CD4-positive, alpha-beta T cell treated with Interleukin-17A for 1 hour (primary cell): ENCODE data around the gene LGR5.
A peak's percentile ranks its signal among the peaks of the same experiment; 100 is the strongest.

ENCODE experiments used
- DNase-seq: peaks from one replicate; pipeline ENCODE4 v3.0.0-alpha.2; 2020

LGR5 gene, protein sequence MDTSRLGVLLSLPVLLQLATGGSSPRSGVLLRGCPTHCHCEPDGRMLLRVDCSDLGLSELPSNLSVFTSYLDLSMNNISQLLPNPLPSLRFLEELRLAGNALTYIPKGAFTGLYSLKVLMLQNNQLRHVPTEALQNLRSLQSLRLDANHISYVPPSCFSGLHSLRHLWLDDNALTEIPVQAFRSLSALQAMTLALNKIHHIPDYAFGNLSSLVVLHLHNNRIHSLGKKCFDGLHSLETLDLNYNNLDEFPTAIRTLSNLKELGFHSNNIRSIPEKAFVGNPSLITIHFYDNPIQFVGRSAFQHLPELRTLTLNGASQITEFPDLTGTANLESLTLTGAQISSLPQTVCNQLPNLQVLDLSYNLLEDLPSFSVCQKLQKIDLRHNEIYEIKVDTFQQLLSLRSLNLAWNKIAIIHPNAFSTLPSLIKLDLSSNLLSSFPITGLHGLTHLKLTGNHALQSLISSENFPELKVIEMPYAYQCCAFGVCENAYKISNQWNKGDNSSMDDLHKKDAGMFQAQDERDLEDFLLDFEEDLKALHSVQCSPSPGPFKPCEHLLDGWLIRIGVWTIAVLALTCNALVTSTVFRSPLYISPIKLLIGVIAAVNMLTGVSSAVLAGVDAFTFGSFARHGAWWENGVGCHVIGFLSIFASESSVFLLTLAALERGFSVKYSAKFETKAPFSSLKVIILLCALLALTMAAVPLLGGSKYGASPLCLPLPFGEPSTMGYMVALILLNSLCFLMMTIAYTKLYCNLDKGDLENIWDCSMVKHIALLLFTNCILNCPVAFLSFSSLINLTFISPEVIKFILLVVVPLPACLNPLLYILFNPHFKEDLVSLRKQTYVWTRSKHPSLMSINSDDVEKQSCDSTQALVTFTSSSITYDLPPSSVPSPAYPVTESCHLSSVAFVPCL

DNA sequence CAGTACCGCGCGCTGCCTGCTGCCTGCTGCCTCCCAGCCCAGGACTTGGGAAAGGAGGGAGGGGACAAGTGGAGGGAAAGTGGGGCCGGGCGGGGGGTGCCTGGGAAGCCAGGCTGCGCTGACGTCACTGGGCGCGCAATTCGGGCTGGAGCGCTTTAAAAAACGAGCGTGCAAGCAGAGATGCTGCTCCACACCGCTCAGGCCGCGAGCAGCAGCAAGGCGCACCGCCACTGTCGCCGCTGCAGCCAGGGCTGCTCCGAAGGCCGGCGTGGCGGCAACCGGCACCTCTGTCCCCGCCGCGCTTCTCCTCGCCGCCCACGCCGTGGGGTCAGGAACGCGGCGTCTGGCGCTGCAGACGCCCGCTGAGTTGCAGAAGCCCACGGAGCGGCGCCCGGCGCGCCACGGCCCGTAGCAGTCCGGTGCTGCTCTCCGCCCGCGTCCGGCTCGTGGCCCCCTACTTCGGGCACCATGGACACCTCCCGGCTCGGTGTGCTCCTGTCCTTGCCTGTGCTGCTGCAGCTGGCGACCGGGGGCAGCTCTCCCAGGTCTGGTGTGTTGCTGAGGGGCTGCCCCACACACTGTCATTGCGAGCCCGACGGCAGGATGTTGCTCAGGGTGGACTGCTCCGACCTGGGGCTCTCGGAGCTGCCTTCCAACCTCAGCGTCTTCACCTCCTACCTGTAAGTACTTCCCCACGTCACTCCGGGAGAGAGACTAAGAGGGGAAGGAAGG is at the start of gene LGR5:
TSS of gene LGR5 (plus strand) at position 186 of the 732 bp plus-strand sequence. CDS start at position 469, 283 bp downstream.
- DNase-seq = no peak

DNA sequence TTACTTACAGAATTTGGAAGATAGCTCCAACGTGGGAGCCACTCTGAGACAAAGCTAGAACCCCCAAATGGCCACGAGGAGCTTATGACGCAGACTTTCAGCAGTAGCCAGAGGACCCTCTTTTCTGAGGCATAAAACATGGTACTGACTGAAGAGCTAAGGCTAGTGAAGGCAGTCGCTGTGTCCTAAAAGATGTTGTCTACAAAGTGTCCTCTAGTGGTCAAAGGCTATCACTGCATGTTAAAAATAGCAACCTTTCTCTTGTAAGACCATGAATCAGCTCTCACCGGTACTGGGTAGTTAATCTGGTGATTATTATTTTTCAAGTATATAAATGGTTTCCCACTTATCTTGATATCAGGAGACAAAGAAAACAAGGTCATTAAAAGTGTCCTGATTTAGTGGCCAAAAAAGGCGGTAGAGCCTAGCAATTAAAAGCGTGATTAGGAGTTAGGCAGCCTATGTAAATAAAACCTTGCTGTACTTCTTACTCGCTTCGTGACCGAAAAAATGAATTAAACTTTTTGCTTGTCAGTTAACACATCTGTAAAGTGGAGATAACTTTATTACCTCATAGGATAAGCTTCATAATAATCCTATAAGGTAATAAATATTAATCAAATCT is 47.0 kb upstream of the LGR5 start:
- peak; percentile 19 for DNase-seq

DNA sequence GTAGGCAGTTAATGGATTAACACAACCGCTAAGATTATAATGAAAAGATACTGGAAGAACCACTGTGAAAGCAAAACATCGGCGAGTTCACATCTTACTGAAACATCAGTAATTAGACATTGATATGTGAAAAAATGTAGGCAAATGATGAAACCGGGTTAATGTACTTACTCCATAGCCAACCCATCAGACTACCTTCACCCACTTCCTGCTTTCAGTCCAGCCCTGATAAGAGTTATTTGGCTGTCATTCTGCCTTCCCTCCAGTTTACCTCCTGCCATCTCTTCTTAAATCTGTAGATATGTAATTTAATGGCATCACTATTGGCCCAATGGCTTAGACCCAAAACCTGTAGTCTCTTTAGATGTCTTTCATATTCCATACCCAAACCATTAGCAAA is 46.0 kb upstream of the LGR5 start:
- no peak for DNase-seq

DNA sequence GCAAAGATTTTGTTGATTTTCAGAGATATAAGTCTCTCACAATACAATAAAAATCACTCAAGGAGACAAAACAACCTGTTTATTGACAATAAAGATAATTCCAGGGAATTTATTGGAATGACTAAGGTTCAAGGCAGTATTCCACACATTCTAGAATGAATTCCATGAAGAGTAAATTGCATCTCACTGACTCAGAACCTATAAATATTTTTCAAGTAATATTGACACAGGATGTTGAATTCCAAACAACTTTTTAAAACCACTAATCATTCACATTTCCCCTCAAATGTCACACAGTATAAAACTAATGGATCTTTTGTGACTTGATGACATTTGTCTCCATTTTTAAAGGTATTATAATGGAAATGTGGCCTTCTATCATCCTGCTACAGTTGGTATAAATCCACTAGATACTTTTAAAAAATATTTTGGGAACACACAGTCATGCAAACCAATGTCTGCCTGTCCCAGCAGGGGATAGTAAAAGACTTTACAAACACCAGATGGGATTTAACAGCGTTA is 42.1 kb upstream of the LGR5 start:
- no peak for DNase-seq

DNA sequence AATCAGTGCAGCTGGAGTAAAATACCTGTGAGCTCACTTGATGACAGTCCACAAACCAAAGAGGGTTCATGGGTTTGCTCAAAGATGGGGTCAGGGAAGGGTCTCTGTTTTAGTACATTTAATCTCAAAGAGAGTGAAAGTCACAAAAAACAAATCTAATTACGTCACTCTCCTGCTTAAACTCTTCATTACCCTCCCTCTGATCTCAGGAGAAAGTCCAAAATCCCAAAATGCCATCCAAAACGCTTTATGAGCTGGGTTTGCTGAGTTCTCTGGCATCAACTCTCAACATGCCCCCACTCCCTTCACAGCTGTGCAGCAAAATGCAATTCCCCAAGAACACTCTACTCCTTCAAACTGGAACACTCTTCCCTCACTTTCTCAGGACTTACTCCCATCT is 40.4 kb upstream of the LGR5 start:
- no peak for DNase-seq

DNA sequence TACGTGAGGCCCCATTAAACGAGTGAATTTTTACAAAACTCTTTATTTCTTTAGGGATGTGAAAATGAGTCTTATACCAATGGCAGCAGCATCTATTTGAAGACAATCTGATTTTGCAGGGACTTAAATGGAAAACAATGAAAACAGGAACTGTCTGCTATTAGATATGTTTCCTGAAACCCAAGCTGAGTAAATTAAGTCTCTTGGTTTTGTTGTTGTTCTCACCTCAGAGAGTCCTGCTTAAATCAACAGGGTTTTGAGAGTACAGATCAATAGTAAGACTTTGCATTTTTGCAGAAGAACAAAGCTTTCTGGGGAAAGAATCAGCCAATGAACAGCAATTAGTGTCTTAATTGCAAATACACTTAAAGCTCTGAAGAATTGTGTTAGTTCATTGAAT is 39.1 kb upstream of the LGR5 start:
- DNase-seq = no peak

DNA sequence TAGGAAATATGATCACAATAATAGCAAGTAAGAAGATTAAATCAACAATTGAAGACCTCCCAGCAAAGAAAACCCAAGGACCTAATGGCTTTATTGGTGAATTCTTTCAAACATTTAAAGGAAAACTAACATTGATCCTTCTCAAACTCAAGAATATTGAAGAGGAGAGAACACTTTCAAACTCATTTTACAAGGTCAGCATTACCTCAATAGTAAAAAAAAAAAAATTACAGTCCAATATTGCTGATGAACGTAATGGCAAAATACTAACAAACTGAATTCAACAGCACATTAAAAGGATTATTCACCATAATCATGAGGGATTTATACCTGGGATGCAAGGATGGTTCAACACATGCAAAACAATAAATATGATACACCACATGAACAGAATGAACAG is 33.7 kb upstream of the LGR5 start:
- DNase-seq = no peak

DNA sequence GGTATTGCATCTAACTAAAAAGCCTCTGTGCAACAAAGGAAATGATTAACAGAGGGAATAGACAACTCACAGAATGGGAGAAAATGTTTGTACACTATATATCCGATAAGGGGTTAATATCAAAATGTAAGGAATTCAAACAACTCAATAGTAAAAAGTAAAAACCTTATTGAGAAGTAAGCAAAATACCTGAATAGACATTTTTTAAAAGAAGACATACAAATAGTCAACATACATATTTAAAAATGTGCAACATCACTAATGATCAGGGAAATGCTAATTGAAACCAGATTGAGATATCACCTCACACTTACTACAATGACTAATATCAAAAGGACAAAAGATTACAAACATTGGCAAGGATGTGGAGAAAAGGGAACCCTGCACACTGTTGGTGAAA is 31.9 kb upstream of the LGR5 start:
- DNase-seq = no peak

DNA sequence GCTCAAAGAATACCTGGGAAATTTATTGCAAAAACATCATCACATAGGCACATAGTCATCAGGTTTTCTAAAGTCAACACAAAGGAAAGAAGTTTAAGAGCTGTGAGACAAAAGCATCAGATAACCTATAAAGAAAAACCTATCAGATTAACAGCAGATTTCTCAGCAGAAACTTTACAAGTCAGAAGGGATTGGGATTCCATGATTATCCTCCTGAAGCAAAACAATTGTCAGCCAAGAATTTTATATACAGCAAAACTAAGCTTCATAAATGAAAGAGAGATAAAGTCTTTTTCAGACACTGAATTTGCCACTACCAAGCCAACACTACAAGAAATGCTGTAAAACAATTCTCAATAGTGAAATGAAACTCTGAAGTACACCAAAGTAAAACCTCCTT is 28.8 kb upstream of the LGR5 start:
- no peak for DNase-seq

DNA sequence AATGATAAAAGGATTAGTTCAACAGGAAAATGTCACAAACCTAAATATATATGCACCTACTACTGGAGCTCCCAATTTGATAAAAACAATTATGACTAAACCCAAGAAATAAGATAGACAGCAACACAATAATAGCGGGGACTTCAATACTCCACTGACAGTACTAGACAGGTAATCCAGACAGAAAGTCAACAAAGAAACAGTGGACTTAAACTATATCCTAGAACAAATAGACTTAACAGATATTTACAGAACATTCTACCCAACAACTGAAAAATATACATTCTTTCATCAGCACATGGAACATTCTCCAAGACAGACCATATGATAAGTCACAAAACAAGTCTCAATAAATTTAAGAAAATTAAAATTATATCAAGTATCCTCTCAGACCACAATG is 28.0 kb upstream of the LGR5 start:
- DNase-seq = no peak

DNA sequence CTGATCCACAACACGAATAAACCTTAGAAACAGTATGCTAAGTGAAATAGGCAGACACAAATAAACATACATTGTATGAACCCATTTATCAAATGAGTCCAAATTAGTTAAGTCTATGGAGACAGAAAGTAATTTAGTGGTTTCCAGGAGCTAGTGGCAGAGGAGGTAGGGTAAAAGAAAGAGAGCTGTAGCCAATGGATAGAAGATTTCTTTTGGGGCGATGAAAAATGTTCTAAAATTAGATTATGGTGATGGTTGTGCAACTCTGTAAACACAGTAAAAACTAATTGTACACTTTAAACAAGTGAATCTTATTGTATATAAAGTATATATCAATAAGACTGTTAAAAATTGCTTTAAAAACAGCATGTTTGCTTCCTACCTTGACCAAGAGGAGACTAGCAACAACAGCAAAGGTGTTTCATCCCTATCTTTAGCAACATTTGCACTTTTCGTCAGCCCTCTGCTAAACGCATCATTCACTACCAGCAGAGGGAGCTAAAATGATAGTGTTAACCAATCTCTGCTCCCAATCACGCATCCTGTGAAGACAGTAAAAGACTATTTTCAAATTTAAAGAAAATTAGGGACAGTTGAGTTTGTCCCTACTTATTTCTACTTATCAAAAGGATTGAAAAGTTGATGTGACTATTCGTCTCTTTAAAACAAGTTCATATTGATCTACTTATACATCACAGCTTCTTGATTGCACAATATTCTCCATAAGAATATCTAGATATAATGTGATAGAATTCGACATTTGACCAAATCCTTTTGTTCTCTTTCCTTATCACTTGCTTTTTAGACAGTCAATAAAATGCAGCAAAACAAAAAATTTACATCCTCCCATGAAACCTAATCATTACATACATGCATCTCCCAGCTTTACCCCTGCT is 24.0 kb upstream of the LGR5 start:
- DNase-seq = peak; percentile 61

DNA sequence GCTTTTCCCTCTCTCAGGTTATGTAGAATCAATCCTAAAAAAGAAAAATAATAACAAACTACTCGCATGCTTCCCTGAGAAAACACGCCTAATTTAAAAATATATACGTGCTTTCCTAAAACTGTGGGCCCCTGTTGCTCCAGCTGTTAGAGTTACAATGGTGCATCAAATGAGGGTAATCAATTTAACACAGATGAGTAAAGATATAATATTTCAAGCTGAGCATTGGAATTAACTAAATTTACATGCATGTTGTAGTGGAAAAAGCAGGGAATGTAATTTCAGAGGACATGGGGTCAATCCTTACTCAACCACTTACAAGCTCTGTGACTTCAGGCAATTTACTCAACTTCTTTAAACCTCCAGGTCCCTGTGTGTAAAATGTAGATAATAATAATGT is 22.4 kb upstream of the LGR5 start:
- no peak for DNase-seq

DNA sequence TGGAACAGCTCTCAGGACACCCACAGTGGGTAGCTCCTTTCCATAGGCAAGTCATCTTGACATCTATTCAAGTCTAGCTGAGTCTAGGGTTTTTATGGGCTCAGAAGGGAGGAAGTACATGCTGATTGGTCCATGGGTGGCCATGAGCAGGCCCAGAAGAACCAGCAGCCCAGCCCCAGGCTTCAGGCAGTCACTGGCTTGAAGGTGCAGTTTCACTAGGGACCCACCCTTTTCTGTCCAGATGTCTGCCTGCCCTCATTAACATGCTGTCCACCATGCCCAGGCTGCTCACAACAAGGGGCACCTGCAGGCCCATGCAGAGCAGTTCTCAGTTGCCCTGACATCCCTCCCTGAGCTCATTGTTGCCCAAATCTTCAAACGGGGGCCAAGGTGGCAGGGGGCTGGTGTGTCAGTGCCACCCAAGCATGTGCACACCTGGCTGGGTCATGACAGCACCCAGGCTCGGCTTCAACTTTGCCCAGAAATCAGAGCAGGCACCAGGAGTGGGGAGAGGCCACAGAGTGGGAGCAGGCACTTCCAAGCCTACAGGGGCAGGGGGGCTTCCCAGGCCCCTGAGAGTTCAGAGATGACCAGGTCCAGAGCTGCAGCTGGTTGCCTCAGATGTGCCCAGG is 18.7 kb upstream of the LGR5 start:
- DNase-seq = no peak

DNA sequence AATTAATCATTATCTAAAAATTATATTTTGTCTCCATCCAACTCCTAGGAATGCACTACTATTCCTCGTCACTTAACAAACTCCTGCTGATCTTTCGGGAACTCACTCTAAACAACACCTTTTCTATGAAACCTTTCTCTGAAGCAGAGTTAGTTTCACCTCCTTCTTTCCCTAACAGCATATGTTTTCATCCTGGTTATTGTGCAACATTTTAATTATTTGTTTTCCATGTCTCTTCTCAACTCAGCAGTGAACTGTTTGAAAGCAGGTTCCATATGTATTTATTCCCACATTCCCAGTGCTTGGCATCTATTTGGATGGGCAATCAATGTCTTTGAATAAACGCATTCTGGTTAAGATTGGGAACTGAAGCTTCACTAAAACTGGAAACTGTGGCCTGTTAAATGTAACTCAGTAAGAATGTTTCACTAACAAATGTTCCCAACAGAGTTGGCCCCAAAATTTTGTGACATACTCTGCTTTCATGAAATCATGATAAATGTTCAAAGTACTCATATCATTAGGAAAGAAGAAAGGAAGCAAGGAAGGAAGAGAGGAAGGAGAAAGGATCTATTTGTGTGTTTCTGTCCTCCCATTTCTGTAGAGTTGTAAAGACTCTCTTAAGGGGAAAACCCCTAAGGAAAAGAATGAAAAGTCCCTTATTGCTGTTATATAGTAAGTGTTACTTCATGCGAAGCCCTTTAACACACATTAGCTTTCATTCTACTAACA is 13.9 kb upstream of the LGR5 start:
- no peak for DNase-seq

DNA sequence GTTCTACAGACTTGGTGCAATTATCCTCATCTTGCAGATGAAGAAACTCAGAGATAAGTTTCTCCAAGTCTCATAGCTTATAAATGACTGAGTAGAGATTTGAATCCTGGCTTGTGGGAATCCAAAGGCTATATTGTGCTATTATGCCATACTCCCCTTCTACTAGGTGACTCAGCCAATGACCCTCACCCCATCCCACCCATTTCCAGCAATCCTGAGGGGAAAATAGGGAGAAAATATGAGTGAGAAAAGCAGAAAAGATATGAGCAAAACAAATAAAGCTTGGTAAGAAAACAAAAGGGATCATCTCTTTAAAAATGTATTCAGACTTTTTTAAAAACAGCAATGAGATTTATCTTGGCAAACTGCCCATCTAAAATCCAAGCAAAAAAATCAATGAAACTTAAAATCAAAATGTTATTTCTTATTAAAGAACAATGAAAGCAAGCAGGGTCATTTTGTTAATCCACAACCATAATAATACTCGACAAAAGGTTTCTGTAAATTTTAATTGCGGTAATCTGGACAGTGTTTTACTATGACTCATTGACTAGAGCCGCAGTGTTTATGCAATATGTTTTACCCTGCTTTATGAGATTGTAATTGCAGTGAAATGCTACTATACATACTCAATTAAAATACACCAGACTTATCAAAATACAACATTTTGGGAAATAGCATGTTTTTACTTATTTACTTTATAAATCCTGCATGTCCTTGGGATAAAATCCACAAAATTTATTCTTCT is 13.1 kb upstream of the LGR5 start:
- DNase-seq = no peak

DNA sequence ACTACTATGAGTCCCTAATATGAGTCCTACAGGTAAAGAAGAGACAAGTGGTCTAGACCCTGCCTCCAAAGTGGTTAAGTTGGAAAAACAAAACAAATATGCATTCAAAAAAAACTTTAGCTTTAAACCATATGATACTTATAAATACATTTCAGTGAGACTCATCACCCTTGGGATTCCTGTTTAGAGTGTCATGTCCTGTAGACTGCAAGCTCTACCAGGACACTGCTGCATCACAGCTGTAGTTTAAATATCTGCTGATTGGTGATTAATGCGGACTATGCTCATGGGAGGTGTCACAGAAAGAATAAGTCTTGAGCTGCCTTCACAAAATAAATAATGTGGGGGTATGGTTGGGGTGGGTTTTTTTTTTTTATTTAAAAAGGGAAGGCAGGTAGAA is 8.8 kb upstream of the LGR5 start:
- DNase-seq = no peak

DNA sequence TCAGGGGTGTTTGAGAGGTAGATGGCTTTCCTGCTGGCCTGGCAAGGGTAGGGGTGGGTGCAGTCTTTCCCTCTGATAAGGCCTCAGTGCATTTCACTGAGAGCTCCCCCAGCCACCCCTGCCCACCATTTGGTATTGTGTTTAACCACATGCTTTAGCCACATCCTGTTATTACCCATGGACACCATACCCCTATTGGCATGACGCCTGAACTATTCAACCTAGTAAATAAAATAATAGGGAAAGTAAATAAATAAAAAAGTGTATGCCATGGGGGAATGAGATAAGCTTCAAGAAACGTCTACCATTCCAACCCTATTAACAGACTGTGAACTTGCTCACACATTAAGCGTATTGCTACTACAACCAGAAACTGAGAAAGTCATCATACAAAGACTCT is 7.6 kb upstream of the LGR5 start:
- no peak for DNase-seq

DNA sequence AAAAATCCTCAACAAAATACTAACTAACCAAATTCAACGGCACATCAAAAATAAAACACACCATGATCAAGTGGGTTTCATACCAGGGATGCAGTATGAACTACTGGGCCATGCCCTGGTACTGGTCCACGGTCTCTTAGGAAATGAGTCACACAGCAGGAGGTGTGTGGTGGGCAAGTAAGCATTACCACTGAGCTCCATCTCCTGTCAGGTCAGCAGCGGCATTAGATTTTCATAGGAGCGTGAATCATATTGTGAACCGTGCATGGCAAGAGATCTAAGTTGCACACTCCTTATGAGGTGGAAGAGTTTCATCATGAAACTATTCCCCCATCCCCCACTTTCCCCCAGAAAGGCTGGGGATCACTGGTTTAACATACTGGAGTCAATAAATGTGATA is 6.7 kb upstream of the LGR5 start:
- no peak for DNase-seq

DNA sequence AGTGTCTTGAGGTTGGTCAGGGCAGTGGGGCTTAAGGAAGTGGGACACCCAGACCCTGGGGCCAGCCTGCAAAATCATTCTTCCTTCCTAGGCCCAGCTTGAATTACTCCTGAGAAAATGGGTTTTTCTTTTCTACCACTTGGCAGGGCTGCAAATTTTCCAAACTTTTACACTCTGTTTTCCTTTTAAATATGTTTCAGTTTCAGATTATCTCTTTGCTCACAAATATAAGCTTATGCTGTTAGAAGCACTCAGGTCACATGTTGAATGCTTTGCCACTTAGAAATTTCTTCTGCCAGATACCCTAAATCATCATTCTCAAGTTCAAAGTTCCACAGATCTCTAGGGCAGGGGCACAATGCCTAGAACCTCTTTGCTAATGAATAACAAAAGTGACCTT is 2.9 kb upstream of the LGR5 start:
- DNase-seq = no peak
